Lung microvascular endothelial cell (primary cell): ENCODE results near the gene TNS1. TPM values are rescaled to one million over a fixed set of nuclear protein-coding genes. Genes with fewer than 3 reads are reported as not detected.
"Not testable (repeated sequence)": the region's sequence is repeated elsewhere in the genome, so short reads cannot be mapped to it uniquely, and the experiment has no call there.

Source experiments
- DNase-seq, 2 donors: peaks; one replicate each; pipeline versions ENCODE4 v3.0.0 to v3.0.0-alpha.2; 2010; ENCODE audit warnings: low read depth in 2 of 2
- total RNA-seq: library from RNA; depleted of rRNA; stranded (reverse); fragments of >200 nt; gene quantifications from 2 replicates; pipeline ENCODE4 v1.2.1, GENCODE V29; 2014

TNS1 gene
- total RNA-seq, 1 donor from 2014 or later = 82.1 TPM

DNA sequence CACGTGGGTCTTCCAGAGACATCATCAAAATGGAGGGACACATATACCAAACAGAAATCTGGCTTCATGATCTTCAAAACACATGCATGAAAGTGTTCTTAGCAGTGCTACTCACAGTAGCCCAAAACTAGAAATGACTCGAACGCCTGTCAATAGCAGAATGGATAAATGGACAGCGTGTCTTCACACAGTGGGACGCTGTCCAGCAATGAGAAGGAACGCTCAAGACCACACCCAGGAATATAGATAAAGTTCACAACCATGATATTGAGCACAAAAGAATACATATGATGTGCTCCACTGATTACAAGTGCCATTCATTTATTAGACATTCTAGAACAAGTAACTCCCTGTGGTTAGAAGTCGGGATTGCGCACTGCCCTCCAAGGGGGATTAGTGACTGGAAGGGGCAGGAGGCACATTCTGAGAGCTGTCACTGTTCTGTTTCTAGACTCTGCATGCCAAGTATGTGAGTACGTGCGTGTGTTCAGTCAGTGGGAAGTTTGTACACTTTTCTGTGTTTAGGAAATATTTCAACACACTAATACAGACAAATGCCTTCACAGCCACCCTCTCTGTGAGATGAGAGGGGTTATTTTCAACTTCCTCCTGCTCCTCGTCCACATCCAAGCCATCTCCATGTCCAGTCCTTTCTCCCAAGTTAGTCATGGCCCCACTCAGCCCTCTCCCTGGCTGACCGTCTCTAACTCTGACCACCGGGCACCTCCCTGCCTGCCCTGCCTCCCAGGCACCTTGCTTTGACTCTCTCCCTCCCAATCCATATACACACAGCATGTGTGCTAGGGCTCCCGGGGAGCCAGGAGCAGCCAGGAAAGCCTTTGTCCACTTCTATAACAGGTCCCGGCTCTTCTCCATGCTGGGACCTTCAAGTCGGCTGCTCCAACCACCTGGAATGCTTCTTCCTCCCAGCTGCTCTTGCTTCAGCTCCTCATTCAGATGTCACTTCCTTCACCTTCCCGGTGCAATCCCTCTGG lies 26.9 kb upstream of the TNS1 start:
- DNase-seq = no peak

GRCh38 chr2:218028562-218029348 lies 26.0 kb upstream of the TNS1 start:
- no peak for DNase-seq

GRCh38 chr2:218028189-218028495 lies 25.3 kb upstream of the TNS1 start:
- DNase-seq = no peak

DNA sequence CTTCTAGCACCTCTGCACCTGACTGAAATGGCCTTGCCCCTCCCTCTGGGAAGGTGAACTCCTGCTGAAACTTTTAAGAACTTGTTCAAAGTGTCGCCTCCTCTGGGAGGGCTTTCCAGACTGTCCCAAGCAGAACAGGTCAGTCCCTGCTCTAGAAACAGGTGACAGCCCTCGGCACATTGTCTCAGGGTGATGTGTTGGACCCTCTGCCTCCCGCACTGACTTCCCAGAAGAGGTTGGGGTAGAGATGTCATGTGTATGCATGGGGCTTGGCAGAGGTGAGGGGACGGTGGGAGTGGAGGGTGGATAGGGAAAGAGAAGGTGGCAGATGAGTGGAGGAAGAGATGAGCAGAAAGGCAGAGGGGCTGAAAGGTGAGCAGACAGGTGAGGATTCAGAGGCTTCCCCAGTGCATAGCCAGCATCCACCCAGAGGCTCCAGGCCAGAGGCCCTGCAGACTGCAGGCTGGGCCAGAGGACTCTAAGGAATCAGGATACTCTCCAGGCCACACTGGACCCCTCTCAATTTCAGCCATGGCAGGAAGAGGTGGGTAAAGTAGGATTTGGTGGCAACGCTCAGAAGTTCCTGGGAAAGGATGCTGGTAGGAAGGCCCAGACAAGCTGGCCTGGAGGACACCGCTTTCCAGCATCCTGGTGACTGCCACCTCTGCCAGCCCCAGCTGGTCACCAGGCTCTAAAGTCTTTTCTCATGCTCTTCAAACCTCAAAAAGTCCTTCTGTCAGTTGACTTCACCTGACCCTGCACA lies 24.8 kb upstream of the TNS1 start:
- DNase-seq = no peak

DNA sequence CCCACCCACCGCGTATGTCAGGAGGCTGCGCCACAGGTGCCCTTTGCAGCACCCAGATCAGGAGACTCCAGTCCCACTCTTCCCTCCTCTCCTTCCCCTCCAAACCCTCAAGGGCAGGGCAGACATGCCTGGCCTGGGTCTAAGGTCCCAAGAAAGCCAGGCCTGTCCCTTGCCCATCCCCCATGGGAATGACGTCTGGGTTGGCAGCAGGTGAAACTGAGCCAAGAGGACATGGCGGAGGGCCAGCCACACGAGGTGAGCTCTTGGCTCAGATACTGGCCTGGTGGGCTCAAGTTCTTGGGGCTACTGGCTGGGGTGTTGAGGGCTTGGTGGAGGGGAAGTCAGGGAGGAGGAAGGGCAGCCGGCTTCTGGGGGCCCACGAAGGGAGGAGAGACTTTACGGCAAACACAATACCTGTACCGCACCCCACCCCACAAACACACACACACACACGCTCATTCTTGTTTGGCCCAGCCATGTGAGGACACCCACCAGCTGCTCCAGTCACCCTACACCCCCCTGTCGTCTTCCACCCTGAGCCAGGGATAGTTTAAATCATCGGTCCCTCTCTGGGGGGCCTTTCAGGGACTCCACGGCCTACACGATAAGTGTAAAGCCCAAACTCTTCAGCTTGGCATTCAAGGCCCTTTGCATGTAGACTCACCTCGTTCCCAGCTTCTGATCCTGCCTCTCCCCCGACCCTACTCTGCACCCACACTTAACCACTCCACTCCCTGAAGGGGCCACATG lies 24.1 kb upstream of the TNS1 start:
- DNase-seq = no peak

- no peak for DNase-seq
Observed at GRCh38 chr2:218026244-218026643, 23.4 kb upstream of the TNS1 start.

- DNase-seq = no peak
Observed at GRCh38 chr2:218024871-218025270, 22.1 kb upstream of the TNS1 start.

- no peak for DNase-seq
Observed at GRCh38 chr2:218024336-218024735, 21.5 kb upstream of the TNS1 start.

- no peak for DNase-seq
Observed at GRCh38 chr2:218023636-218024035, 20.8 kb upstream of the TNS1 start.

GRCh38 chr2:218022851-218023530 lies 20.2 kb upstream of the TNS1 start:
- DNase-seq = no peak

DNA sequence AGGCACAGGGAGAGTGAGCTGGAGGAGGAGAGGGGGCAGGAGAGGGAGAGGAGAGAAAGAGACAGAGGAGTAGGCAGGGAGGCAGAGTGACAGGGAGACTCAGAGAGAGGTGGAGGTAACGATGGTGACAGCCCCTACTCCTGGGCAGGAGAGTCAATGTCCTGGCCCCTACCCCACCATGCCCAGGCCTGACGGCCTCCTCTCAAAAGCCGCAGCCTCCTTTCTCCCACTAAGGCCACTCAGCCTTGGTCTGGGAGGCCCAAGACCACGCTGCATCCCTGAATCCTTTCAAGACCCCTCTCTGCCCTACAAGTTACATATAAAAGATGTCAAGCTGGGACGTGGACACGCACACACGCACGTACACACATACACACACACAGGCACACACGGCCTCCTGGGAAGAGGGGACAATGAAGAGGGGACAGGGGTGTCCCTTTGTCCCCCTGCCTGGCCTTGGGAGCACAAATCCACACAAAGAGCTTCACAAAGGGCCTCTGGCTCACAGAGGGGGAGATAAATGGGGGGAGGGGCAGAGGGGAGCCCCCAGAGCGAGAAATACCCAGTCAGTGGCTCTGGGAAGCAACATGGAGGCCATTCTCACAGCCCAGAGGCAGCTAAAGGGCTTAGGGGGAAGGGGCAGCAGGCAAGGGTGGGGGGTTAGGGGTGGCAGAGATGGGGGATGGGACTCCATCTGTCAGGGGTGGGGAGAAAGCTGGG lies 19.5 kb upstream of the TNS1 start:
- no peak for DNase-seq

DNA sequence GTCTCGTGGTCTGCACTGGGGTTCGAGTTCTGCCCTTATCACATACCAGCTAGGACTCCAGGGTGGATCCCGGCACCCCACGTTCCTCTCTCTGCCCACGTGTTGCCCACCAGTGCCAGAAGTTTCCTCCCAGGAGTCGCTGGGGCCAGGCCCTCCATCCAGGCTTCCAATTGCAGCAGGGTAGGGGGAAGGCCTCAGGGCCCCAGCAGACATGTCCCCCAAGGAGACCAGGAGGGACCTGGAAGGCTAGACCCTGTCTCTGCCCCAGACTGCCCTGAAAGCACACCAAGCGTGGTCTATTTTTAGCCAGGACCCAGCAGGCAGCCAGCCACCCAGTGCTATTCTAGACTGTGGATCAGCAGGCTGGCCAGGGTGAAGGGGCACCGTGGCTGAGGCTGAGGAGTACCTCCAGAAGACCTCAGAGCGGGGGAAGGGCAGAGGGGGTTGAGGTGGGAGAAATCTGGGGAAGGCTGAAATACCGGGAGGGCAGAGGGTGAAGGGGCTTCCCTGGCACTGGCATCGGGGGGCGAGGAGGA lies 18.8 kb upstream of the TNS1 start:
- no peak for DNase-seq

DNA sequence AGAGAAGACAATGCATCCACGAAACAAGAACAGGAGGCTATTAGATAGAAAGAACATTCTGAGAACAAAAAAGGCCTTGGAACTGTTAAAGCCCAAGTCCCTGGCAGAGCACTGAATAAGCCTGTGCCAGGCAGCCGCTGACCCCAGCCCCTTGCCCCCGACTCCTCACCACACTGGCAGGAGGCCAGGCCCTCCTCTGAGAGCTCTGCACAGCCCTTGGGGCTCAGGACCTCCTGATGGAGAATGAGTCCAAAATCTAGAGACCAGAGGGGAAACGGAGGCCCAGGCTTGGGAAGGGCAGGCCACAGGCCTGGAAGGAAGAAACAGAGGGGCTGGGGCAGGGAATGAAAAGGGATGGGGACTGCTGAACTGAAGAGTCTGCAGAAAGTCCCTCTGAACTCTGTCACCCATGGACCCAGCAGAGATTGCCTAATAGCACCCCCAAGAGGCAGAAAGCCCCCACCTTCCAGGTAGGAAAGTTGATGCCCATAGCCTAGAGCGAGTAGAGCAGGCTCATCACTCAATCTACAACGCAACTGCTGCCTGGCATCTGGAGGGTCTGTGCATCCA lies 18.3 kb upstream of the TNS1 start:
- no peak for DNase-seq

DNA sequence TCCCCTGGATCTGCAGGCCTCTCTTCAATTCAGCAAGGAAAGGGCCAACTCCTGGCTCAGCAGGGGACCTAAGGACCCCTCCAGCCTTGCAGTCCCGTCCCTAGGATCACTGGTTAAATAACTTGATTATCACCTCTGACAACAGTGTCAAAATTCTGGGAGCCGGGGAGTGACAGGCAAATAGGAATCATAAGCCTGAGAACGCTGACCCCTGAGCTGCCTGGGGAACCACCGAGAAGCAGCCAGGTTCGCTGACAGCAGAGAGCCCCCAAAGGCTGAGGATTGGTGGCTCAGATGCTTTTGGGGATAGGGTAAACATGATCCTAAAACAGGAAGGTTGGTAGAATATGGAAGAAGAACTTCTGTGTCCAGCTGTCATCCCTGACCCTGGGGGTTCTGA lies 17.5 kb upstream of the TNS1 start:
- DNase-seq = no peak

DNA sequence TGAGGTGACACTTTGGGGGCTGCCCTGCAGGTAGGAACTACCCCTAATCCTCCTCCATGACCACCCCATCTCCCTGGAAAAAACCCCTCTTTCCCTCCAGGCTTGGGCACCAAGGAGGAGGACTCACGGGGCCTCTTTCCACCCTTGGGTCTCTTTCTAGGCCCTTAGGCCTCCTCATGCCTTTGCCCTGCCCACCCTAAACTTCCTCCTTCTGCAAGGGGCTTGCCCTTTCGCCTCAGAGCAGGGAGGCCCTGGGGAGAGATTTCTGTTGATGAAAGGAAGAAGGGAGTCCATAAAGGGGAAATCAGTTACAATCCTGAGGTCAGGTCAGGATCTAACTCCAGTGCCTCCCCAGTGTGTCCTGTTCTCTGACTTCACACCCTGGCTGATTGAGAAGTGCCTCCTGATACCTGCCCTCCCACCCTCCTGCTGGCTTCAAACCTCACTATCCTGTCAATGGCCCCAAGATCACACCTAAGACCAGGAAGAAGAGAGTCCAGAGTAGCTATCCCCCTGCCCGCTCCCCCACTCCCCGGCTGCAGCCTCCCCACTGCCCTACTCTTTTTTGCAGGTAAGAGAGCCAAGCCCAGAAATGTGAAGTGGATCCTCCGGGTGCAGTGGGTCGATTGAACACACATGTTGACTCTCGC lies 16.7 kb upstream of the TNS1 start:
- no peak for DNase-seq

DNA sequence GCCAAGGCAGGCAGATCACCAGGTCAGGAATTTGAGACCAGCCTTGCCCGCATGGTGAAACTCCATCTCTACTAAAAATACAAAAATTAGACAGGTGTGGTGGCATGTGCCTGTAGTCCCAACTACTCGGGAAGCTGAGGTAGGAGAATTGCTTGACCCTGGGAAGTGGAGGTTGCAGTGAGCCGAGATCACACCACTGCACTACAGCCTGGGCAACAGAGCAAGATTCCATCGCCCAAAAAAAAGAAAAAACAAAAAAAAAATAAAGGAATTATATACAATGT lies 16.0 kb upstream of the TNS1 start:
- DNase-seq = not testable (repeated sequence)

DNA sequence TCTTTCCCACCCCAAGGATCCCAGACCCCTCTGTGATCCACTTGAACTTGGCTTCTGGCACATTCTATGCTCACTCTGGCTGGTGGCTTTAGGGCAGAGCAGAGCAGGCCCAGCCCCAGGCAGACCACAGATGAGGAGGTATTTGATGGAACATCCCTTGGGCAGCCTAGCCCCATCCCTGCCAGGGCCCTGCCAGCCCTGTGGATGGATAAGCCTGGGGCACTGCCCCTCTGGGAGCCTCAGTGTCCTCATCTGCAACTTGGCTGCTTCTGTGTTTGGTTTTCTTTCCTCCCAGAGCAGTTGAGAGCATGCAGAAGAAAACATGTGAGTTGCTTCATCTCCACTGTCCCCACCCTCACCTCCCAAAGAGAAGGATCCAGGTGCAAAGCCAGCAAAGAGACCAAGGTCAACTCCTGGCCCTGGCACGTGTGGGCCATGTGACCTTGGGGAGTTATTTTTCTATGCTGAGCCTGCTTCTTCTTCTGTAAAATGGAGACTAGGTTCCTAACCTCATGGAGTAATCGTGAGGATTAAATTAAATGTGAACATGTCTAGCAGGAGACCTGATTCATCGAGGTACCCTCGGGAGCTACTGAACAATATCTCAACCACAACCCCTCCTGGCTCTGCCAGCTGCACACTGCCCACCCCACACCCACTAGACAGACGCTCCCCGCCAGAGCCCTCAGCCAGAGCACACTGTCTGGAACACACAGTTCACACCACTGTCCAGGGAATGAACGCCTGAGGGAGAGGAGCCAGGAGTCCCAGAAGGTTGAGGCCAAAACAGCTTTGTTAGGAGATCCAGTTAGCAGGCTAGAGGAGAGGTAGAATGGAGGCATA lies 14.6 kb upstream of the TNS1 start:
- DNase-seq = no peak

GRCh38 chr2:218016810-218017209 lies 14.0 kb upstream of the TNS1 start:
- no peak for DNase-seq
